ENCODE results near the gene BCL2L11. TPM values are rescaled to one million over a fixed set of nuclear protein-coding genes. Genes with fewer than 3 reads are reported as not detected.

Gene BCL2L11
- total and polyA plus RNA-seq, 10 of the 15 experiments (the other 5 are each of a cell fraction or from before 2014, with no cell fraction given) = 0.29 to 10.1 (median 1.1) TPM

DNA sequence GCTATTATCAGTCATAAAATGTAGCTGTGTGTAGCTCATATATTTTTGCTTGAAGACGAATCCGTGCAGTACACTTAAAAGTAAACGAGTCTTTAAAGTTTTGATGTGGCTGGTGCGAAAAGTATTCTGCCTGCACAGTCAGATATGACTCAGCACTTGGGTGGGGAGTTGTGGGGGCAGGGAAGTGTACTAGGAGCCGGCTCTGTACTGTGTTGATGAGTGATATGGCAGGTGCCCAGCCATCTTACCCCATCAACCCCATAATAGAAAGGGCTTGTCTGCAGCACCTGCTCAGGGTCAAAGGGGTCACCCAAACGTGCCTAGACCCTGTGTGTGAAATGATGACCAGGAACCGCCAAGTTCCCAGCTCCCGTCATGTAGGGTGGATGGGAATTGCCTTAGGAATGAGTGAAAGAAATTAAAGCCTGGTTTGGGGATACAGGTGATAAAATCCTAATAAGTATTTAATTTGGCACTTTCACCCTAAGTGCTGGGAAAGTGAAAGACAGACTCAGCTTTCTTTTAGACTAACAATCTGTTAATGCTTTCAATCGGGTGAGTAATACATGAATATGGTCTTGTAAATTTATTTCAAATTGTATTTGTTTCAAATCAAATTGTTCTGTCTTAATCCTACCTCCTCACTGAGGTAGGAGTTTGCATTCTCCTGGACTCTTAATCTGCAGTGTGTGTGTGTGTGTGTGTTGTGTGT lies 48.0 kb downstream of the BCL2L11 start (continued):
- TF ChIP-seq BACH1 (IDR thresholded peaks at IDR 0.05; ENCODE audit: borderline replicate concordance) (peak; percentile 100), MEF2B (IDR thresholded peaks at IDR 0.05; ENCODE audit: partially characterized antibody, poor library complexity, severe bottlenecking) (peak; percentile 61), DPF2 (IDR thresholded peaks at IDR 0.05) (peak; percentile 91), POU2F2 (IDR thresholded peaks at IDR 0.05; ENCODE audit: borderline replicate concordance, low read depth, low read length) (peak; percentile 40; the same call in 1 of the 3 replicates), SMC3 (IDR thresholded peaks at IDR 0.05; ENCODE audit: borderline replicate concordance, low read length) (peak; percentile 5; the same call in 1 of the 2 replicates), BHLHE40 (IDR thresholded peaks at IDR 0.05; ENCODE audit: borderline replicate concordance in 1 of 2, low read depth in 2 of 2, low read length in 1 of 2) (peak; percentile 56 to 80), BMI1 (IDR thresholded peaks at IDR 0.05; ENCODE audit: borderline replicate concordance) (peak; percentile 60; the same call in 1 of the 2 replicates), SP1 (IDR thresholded peaks at IDR 0.05; ENCODE audit: low read depth, low read length) (peak; percentile 25), NFIC (IDR thresholded peaks at IDR 0.05; ENCODE audit: low read depth, low read length) (peak; percentile 71), PAX5 (IDR thresholded peaks at IDR 0.05; ENCODE audit: borderline replicate concordance, low read depth, low read length) (peak; percentile 78), SMARCA5 (IDR thresholded peaks at IDR 0.05) (no peak), IKZF1 (conservative IDR thresholded peaks at IDR 0.05) (peak; percentile 63), TCF12 (IDR thresholded peaks at IDR 0.05; ENCODE audit: low read depth, low read length) (peak; percentile 90), JUND (IDR thresholded peaks at IDR 0.05; ENCODE audit: low read depth, low read length) (peak; percentile 89), ZNF217 (IDR thresholded peaks at IDR 0.05) (0 out of 2 replicates have a peak, but pooled peaks have one; percentile 40), JUNB (IDR thresholded peaks at IDR 0.05) (peak; percentile 89), NR2F1 (conservative IDR thresholded peaks at IDR 0.05) (peak; percentile 95), MEF2A (IDR thresholded peaks at IDR 0.05; ENCODE audit: insufficient read depth, low read depth, low read length) (peak; percentile 63; the same call in 1 of the 2 replicates), RUNX3 (IDR thresholded peaks at IDR 0.05; ENCODE audit: low read length) (peak; percentile 88), GATAD2B (conservative IDR thresholded peaks at IDR 0.05; ENCODE audit: low read depth) (peak; percentile 73)
- TF ChIP-seq, protein P1, sequence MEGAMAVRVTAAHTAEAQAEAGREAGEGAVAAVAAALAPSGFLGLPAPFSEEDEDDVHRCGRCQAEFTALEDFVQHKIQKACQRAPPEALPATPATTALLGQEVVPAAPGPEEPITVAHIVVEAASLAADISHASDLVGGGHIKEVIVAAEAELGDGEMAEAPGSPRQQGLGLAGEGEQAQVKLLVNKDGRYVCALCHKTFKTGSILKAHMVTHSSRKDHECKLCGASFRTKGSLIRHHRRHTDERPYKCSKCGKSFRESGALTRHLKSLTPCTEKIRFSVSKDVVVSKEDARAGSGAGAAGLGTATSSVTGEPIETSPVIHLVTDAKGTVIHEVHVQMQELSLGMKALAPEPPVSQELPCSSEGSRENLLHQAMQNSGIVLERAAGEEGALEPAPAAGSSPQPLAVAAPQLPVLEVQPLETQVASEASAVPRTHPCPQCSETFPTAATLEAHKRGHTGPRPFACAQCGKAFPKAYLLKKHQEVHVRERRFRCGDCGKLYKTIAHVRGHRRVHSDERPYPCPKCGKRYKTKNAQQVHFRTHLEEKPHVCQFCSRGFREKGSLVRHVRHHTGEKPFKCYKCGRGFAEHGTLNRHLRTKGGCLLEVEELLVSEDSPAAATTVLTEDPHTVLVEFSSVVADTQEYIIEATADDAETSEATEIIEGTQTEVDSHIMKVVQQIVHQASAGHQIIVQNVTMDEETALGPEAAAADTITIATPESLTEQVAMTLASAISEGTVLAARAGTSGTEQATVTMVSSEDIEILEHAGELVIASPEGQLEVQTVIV (IDR thresholded peaks at IDR 0.05; ENCODE audit: borderline replicate concordance, partially characterized antibody) = no peak
- TF ChIP-seq, protein P2, sequence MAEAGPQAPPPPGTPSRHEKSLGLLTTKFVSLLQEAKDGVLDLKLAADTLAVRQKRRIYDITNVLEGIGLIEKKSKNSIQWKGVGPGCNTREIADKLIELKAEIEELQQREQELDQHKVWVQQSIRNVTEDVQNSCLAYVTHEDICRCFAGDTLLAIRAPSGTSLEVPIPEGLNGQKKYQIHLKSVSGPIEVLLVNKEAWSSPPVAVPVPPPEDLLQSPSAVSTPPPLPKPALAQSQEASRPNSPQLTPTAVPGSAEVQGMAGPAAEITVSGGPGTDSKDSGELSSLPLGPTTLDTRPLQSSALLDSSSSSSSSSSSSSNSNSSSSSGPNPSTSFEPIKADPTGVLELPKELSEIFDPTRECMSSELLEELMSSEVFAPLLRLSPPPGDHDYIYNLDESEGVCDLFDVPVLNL (IDR thresholded peaks at IDR 0.05; ENCODE audit: low read depth, low read length) = no peak
- TF ChIP-seq, protein P3, sequence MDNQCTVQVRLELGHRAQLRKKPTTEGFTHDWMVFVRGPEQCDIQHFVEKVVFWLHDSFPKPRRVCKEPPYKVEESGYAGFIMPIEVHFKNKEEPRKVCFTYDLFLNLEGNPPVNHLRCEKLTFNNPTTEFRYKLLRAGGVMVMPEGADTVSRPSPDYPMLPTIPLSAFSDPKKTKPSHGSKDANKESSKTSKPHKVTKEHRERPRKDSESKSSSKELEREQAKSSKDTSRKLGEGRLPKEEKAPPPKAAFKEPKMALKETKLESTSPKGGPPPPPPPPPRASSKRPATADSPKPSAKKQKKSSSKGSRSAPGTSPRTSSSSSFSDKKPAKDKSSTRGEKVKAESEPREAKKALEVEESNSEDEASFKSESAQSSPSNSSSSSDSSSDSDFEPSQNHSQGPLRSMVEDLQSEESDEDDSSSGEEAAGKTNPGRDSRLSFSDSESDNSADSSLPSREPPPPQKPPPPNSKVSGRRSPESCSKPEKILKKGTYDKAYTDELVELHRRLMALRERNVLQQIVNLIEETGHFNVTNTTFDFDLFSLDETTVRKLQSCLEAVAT (IDR thresholded peaks at IDR 0.05) = peak; percentile 58; the same call in 1 of the 2 replicates
- TF ChIP-seq, protein P4, sequence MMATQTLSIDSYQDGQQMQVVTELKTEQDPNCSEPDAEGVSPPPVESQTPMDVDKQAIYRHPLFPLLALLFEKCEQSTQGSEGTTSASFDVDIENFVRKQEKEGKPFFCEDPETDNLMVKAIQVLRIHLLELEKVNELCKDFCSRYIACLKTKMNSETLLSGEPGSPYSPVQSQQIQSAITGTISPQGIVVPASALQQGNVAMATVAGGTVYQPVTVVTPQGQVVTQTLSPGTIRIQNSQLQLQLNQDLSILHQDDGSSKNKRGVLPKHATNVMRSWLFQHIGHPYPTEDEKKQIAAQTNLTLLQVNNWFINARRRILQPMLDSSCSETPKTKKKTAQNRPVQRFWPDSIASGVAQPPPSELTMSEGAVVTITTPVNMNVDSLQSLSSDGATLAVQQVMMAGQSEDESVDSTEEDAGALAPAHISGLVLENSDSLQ (IDR thresholded peaks at IDR 0.05) = peak; percentile 75

Measured in GM12878 (cell line).